HFF-Myc (cell line): Measurements from ENCODE around the gene CAPN13.

ENCODE experiments used
- DNase-seq: peaks from one replicate; pipeline ENCODE4 v3.0.0-alpha.2; 2011; ENCODE audit warnings: low read depth; ENCODE audit errors: extremely low read depth
- H3K4me3 ChIP-seq: replicated peaks from 2 replicates; pipeline ENCODE4 v1.5.1; 2011; ENCODE audit warnings: low read depth, mild to moderate bottlenecking, control low read depth, low read length
- TF ChIP-seq, protein P1 (sequence below): IDR thresholded peaks from 2 replicates; pipeline ENCODE4 v1.5.1; 2012; ENCODE audit warnings: mild to moderate bottlenecking, low read depth, low read length, control low read depth; ENCODE audit errors: missing control alignments

Gene CAPN13, protein sequence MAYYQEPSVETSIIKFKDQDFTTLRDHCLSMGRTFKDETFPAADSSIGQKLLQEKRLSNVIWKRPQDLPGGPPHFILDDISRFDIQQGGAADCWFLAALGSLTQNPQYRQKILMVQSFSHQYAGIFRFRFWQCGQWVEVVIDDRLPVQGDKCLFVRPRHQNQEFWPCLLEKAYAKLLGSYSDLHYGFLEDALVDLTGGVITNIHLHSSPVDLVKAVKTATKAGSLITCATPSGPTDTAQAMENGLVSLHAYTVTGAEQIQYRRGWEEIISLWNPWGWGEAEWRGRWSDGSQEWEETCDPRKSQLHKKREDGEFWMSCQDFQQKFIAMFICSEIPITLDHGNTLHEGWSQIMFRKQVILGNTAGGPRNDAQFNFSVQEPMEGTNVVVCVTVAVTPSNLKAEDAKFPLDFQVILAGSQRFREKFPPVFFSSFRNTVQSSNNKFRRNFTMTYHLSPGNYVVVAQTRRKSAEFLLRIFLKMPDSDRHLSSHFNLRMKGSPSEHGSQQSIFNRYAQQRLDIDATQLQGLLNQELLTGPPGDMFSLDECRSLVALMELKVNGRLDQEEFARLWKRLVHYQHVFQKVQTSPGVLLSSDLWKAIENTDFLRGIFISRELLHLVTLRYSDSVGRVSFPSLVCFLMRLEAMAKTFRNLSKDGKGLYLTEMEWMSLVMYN

DNA sequence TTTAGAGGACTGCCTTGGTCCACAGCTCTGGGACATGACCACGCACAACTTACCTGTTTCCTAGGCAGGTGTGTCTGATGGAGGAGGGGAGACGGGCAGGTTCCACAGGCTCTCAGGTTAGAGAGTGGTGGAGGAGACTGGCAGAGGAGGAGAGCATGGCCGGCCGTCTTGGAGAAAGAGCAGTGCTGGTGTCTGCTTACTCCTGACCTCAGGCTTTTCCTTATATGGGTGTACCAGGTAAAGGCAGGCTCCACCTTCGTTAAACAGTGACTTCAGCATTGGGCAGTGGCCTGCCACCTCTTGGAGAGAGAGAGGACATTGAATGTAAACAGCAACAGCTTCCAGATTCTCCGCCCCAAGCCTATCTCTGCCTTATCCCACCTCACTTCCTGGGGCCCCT, at the start of gene CAPN13:
TSS of gene CAPN13 (minus strand) at position 198 of the 400 bp plus-strand sequence. CDS start 20,121 bp downstream, outside the sequence.
- TF ChIP-seq, protein P1, sequence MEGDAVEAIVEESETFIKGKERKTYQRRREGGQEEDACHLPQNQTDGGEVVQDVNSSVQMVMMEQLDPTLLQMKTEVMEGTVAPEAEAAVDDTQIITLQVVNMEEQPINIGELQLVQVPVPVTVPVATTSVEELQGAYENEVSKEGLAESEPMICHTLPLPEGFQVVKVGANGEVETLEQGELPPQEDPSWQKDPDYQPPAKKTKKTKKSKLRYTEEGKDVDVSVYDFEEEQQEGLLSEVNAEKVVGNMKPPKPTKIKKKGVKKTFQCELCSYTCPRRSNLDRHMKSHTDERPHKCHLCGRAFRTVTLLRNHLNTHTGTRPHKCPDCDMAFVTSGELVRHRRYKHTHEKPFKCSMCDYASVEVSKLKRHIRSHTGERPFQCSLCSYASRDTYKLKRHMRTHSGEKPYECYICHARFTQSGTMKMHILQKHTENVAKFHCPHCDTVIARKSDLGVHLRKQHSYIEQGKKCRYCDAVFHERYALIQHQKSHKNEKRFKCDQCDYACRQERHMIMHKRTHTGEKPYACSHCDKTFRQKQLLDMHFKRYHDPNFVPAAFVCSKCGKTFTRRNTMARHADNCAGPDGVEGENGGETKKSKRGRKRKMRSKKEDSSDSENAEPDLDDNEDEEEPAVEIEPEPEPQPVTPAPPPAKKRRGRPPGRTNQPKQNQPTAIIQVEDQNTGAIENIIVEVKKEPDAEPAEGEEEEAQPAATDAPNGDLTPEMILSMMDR = no peak
- no peak for DNase-seq
- H3K4me3 ChIP-seq = no peak within 1 kb of the TSS

DNA sequence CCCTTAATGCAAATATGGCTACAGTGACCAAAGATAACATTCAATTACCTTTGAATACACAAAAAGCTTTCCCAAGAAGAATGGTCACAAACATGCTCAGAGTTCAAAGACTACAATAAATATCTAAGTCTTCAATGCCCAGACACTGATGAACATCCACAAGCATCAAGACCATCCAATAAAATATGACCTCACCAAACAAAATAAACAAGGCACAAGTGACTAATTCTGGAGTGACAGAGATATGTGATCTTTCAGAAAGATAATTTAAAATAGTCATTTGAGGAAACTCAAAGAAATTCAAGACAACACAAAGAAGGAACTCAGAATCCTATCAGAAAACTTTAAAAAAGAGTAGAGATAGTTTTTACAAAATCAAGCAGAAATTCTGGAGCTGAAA, 40.6 kb upstream of the CAPN13 start:
- no peak overlapping the region for H3K4me3 ChIP-seq
- DNase-seq = no peak
- TF ChIP-seq, protein P1 = no peak

DNA sequence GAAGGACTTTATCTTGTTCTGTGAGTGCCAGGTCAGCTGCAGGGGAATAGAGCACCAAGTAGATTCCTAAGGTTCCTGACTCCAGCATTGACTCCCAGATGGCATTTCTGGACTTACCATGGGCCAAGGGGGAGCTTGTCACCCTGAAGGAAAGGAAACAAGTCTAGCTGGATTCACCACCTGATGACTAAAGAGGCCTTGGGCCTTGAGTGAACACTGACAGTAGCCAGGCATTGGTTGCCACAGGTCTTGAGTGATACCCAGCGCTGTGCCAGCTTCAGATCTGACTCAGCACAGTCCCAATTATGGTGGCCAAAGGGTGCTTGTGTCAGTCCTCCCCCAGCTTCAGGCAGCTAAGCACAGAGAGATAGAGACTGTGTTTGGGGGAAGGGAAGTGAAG, 40.1 kb upstream of the CAPN13 start:
- TF ChIP-seq, protein P1 = no peak
- no peak for DNase-seq
- no peak overlapping the region for H3K4me3 ChIP-seq

DNA sequence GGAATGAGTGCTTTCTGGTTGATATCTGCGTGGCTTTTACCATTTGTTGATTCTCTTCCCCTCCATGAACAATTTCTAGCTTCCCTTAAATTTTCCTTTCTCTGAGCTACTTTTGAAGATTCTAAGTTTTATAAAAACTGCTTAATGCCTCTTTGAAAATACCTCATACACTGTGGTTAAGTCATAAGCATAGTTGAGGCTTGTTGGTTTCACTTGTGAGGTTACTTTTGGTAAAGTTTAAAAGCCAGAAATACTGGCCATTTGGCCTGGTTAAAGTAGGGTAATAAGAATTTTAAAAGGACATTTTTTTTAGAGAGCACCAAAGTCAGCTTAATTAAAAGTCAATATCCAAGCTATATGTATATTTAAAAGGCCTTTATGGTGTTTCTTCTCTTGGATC, 21.3 kb upstream of the CAPN13 start:
- no peak overlapping the region for H3K4me3 ChIP-seq
- TF ChIP-seq, protein P1 = no peak

DNA sequence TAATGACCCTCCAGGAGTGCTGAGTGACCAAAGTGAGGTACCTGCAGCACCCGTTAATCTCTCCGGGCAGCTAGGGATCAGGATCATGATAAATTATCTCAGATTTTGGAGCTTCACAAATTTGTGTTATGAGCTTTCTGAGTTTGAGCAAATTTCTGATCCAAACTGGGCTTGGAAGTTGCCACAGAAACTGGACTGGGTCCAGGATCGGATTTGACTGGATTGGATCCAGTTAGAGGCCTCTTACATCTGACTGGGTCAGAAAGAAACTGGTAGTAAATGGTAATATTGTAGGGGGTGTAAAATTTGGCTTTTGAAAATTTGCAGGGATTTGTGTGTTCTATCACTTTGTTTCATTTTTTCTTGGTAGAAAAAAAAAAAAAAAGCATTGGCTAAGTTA, 19.7 kb upstream of the CAPN13 start:
- TF ChIP-seq, protein P1 = no peak
- H3K4me3 ChIP-seq = no peak overlapping the region
- no peak for DNase-seq

More for the DNA sequence above, 21.3 kb upstream of the CAPN13 start:
- DNase-seq = no peak

DNA sequence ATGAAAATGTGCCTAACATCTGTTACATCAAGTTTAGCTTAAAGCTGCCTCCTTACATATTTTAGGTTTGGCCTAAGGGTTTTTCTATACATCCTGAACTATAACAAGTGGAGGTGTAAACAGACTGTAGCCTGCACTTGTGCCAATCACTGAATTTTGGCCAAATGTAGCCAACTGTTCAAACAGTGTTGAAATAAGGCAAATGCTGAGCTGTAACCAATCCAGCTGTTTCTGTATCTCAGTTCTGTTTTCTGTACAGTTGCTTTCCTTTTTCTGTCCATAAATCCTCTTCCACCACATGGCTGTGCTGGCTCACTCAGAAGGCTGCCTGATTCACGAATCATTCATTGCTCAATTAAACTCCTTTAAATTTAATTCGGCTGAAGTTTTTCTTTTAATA, 19.2 kb upstream of the CAPN13 start:
- DNase-seq = no peak
- TF ChIP-seq, protein P1 = no peak
- no peak overlapping the region for H3K4me3 ChIP-seq
